NK-92 (cell line): ENCODE results near the gene USP21.

Source experiments
- DNase-seq: peaks from one replicate; lab custom pipeline; 2025; ENCODE audit not compliant: unreplicated experiment; lab: John Stamatoyannopoulos, UW

Gene USP21

DNA sequence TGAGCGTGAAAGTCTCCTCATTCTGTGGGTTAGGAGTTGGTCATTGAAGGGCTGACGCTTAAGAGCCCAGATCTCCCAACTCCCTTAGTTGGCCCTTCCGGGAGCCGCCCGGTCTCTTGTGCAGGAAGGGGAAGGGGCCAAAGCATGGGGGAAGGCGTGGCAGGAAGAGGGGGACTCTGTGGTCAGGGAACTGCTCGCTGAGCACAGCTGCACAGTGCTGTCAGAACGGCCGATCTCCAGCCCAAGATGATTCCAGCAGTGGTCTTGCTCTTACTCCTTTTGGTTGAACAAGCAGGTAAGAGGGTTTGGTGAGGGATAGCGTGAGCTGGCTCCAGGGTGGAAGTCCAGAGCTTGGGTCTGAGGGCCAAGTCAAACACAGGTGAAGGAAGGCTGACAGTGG, 55.8 kb downstream of the USP21 start, which contains the start of gene FCER1G:
Gene FCER1G (plus strand): TSS at position 220 of the 400 bp plus-strand sequence. CDS start 27 bp downstream, at position 247.
- no peak for DNase-seq
